Stimulated activated CD4-positive, alpha-beta T cell treated with anti-CD3 and anti-CD28 coated beads, Interleukin-4, amount 100 ng/mL, for 4 hours (primary cell): ENCODE measurements around the gene PRPF19.

ENCODE experiments used
- DNase-seq, 2 experiments: peaks; one replicate each; pipeline ENCODE4 v3.0.0-alpha.2; 2020

The PRPF19 gene

GRCh38 chr11:60900673-60901404 lies 5.5 kb downstream of the PRPF19 start:
- DNase-seq = no peak

- no peak for DNase-seq
These were observed 6.4 kb downstream of the PRPF19 start for GRCh38 chr11:60899977-60900376.

DNA sequence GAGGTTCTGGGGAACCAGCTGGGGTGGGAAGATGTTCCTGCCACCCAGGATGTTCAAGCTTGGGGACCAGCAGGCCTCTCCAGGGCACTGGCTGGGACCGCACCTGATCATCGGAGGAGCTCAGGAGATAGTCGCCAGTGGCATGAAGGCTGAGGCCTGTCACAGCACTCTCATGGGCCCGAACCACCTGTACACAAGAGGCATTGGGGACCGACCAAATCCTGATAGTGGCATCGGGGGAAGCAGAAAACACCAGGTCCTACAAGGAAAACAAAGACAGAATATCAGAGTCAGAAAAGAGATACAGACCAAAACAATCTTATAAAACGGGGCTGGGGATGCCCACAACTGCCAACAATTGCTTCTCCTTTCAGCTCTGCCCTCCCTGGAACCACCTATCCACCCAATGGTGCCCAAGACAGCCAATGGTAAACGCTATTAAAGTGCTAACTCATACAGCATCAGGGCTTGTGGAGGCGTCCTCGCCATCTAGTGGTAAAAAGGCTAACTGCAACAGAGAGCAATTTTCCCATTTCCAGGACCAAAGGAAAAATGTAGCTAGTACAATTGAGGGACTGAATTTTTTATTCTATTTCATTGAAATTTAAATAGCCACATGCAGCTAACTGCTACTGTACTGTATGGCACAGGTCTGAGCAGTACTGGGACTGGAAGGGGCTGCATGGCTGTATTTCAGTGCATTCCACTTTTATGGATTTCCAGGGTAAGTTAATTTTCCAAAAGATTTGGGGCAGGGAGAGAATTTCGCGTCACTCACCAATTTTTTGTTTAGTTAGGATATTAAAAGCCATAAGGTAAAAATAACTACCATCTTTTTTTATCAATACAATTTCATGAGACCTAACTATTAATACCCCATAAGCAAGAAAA lies 7.1 kb downstream of the PRPF19 start:
- no peak for DNase-seq

GRCh38 chr11:60897496-60897895 lies 8.9 kb downstream of the PRPF19 start:
- DNase-seq = no peak

- no peak for DNase-seq
These were observed 10.7 kb downstream of the PRPF19 start for GRCh38 chr11:60895687-60896086.

- no peak for DNase-seq
These were observed 15.2 kb downstream of the PRPF19 start for GRCh38 chr11:60891103-60891741.

GRCh38 chr11:60890696-60891095 lies 15.7 kb downstream of the PRPF19 start:
- no peak for DNase-seq

DNA sequence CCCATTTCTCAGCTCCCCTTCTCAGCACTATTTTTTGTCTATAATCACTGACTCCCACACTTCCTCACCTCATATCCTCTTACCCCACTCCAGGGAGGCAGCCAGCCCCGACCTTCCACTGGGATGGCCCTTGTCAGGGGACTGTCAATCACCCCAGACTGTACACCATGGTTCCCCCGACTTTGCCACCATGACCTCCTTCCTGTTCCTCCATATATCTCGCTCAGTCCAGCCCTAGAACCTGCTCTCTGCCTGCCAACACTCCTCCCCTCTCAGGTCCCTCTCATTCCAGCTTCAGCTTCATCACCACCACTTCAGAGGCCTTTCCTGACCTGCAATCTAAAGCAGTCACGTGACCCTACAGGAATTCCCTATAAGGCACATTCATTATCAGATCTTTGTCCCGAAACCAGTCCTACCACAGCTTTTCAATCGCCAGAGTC lies 16.5 kb downstream of the PRPF19 start:
- DNase-seq = no peak

DNA sequence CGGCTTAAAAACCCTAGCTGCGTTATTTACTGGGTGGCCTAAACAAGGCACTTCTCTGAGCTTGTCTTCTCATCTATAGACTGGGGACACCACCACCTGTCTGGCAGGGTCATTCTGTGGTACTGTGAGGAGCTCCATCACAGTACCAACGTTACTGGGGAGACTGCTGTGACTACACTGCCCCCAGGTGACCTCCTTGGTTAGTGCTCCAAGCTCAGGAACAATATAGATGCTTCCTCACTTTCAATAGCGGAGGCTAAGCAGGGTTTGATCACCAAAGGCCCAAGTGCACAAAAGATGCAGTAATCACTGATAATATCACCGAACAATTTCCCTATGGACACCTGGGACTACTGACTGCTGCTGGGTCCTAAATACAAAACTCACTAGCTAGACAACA lies 18.8 kb downstream of the PRPF19 start:
- peak in 1 of 2 experiments; percentile 16 for DNase-seq

- no peak for DNase-seq
These were observed 25.6 kb downstream of the PRPF19 start for GRCh38 chr11:60880643-60881282.

DNA sequence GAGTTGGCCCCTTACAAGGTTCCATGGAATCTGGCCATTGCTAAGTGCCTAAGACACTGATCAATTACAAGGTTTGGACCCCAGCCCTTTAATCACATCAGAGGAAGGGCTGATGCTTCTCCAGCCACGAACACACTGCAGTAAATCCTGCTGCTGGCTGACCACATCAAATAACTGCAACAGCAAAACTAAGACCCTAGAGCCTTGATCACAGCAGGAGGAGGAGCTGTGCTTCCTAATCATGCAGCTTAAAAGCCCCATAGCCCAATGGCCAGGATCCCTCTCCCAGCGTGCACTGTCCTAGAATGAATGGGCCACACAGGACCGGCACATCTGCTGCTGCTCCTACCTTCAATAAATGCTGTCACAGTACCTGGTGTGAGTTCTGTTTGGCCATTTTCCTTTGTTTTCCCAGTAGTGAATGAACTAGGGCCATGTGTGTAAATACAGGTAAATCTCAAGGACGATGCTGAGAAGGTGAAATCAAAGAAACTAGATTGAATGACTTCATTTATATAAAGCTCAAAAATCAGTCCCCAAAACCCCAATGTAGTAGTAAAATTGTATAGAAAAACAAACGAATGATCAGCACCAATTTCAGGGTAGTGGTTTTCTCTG lies 26.3 kb downstream of the PRPF19 start:
- no peak for DNase-seq

- no peak for DNase-seq
These were observed 27.3 kb downstream of the PRPF19 start for GRCh38 chr11:60879104-60879503.

- DNase-seq = no peak
These were observed 27.9 kb downstream of the PRPF19 start for GRCh38 chr11:60878245-60879101.

GRCh38 chr11:60876168-60876485 lies 30.3 kb downstream of the PRPF19 start:
- no peak for DNase-seq

DNA sequence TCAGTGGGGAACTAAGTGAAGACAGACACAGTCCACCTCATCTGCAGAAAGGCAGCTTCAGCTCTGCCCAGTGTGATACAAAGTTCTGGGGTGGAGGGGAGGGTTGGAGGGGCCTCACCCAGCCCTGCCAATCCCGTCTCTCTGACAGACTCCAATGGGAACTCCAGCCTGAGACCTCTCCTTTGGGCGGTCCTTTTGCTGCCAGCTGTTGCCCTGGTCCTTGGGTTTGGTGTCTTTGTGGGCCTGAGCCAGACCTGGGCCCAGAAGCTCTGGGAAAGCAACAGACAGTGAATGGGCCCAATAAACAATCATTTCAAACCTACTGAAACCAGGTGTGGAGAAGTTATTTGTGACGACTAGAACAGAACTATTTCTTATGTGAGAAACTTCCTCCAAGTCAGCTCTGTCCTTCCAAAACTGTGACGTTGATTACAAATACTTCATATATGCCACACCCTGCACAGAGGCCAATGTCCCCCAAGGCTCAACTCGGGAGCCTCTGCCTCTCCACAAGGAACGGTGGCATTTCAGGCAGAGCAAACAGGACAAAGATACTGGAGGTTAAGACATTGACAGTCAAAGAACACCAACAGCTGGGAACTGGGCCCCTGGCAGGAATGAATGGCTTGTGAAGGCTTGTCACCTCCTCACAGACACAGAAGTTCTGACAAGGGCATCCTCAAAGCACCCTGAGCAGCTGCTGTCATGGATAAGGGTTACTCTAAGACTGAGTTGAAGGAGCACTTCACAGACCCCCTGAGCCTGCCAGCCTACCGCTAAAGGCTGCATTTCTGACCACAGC lies 30.8 kb downstream of the PRPF19 start:
- no peak for DNase-seq

GRCh38 chr11:60874421-60875365 lies 31.7 kb downstream of the PRPF19 start:
- DNase-seq = no peak

DNA sequence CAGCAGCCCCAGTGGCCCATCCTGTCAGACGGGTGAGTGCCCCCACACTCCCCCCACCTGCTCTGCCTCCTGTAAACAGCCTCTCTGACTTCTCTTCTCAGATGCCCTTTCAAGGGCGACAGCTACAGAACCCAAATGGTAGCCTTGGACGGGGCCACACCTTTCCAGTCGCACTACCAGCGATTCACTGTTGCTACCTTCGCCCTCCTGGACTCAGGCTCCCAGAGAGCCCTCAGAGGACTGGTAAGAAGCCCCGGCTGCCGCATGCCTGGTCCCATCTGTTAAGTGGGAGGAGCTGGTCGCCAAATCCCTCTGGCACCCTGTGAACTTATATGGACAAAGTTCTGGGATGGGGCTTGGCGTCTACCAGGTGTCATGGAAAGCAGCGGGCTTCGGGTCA lies 32.9 kb downstream of the PRPF19 start:
- no peak for DNase-seq

DNA sequence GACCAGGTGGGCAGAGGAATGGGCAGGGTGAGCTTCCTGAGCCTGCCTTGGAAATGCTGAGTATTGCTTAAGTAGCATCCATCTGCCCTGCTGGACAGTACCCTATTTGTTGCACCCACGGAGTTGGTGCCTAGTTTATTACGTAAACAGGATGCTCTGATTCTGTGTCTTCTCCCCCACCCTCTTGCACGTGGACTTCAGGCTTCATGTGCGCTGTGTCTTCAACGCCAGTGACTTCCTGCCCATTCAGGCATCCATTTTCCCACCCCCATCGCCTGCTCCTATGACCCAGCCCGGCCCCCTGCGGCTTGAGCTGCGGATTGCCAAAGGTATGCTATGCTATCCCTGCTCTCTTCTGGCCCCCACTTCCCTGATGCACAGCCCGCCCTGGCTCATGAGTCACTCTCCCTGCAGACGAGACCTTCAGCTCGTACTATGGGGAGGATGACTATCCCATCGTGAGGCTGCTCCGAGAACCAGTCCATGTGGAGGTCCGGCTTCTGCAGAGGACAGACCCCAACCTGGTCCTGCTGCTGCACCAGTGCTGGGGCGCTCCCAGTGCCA lies 33.3 kb downstream of the PRPF19 start:
- DNase-seq = no peak
